Endothelial cell of umbilical vein (primary cell): ENCODE measurements around the gene SYNDIG1. TPM values are rescaled to one million over a fixed set of nuclear protein-coding genes. Genes with fewer than 3 reads are reported as not detected.

Source experiments
- BruUV-seq: library from RNA; stranded (reverse); fragments of 400-500 nt; replicated peaks from 2 replicates; lab custom pipeline; 2021; lab: Mats Ljungman, UMichigan
- CTCF ChIA-PET: fragments of 300-600, 350-600 bp; sonication (Branson Sonifier 250); formaldehyde crosslinking; loops from one replicate; lab custom pipeline; 2021; ENCODE audit warnings: antibody characterized with exemption, inconsistent platforms; lab: Charles Lee
- POLR2A ChIA-PET: fragments of 300-600, 350-600 bp; sonication (Branson Sonifier 250); formaldehyde crosslinking; loops from one replicate; lab custom pipeline; 2021; ENCODE audit warnings: antibody characterized with exemption, inconsistent platforms; lab: Charles Lee
- DNase-seq: peaks from one replicate; pipeline ENCODE4 v3.0.0-alpha.2; 2011; ENCODE audit warnings: low read depth, low spot score
- FAIRE-seq: peaks from 2 replicates; lab custom pipeline; 2011; peaks lifted over from hg19 to GRCh38; lab: Jason Lieb, UNC
- H2AFZ ChIP-seq: 2 replicates; pipeline ENCODE4 v1.6.0; 2012; ENCODE audit warnings: low read depth, low read length, control low read depth, inconsistent platforms
- H3K27ac ChIP-seq: 2 replicates; pipeline ENCODE4 v1.5.1; 2011; ENCODE audit warnings: low read depth, mild to moderate bottlenecking, control low read depth, low read length, moderate library complexity; ENCODE audit not compliant: insufficient read depth
- H3K27me3 ChIP-seq, 2 experiments: 2 replicates each; pipeline versions ENCODE4 v1.6.0 to v1.6.1; 2011; ENCODE audit warnings: low read length in 2 of 2, mixed read lengths in 1 of 2; ENCODE audit not compliant: control insufficient read depth in 2 of 2, insufficient read depth in 2 of 2
- H3K36me3 ChIP-seq, 2 experiments: 2 replicates in 1 of 2; 3 replicates in 1 of 2; pipeline ENCODE4 v1.5.1; 2011; ENCODE audit warnings: low read length in 2 of 2, mild to moderate bottlenecking in 1 of 2, moderate library complexity in 1 of 2; ENCODE audit not compliant: control insufficient read depth in 2 of 2, insufficient read depth in 2 of 2; ENCODE audit errors: extremely low read depth in 1 of 2
- H3K4me1 ChIP-seq: 3 replicates; pipeline ENCODE4 v1.5.1; 2011; ENCODE audit warnings: mild to moderate bottlenecking, low read length; ENCODE audit not compliant: control insufficient read depth, insufficient read depth; ENCODE audit errors: extremely low read depth
- H3K4me2 ChIP-seq: 2 replicates; pipeline ENCODE4 v1.6.1; 2011; ENCODE audit warnings: low read length, control low read depth, mixed read lengths; ENCODE audit not compliant: insufficient read depth
- H3K4me3 ChIP-seq, 3 experiments: fragments of 200-600 bp in 1 of 3; sonication (generic), shearing (Covaris generic) in 1 of 3; replicated peaks in 1 of 3; 2 replicates each; pipeline ENCODE4 v1.5.1; 2011 to 2016; ENCODE audit warnings: control low read depth in 3 of 3, low read length in 3 of 3, mild to moderate bottlenecking in 2 of 3, inconsistent platforms in 1 of 3, low read depth in 1 of 3, moderate library complexity in 1 of 3; ENCODE audit not compliant: insufficient read depth in 1 of 3
- H3K79me2 ChIP-seq: 2 replicates; pipeline ENCODE4 v1.6.0; 2012; ENCODE audit warnings: low read length, inconsistent platforms; ENCODE audit not compliant: control insufficient read depth, insufficient read depth
- H3K9ac ChIP-seq: replicated peaks from 2 replicates; pipeline ENCODE3; 2011; ENCODE audit warnings: low read length, control low read depth; ENCODE audit not compliant: insufficient read depth; ENCODE audit errors: extremely low read depth
- H3K9me1 ChIP-seq: replicated peaks from 3 replicates; pipeline ENCODE4 v1.6.0; 2011; ENCODE audit warnings: mild to moderate bottlenecking, low read length; ENCODE audit not compliant: control insufficient read depth, insufficient read depth; ENCODE audit errors: extremely low read depth
- H3K9me3 ChIP-seq: replicated peaks from 2 replicates; pipeline ENCODE4 v1.5.1; 2012; ENCODE audit warnings: low read length, inconsistent platforms; ENCODE audit not compliant: control insufficient read depth, insufficient read depth
- H4K20me1 ChIP-seq: replicated peaks from 2 replicates; pipeline ENCODE3; 2011; ENCODE audit warnings: mild to moderate bottlenecking, low read length; ENCODE audit not compliant: control insufficient read depth, insufficient read depth; ENCODE audit errors: extremely low read depth
- CTCF ChIP-seq, 2 donors: IDR thresholded peaks; 1 replicate in 1 of 2; 2 replicates in 1 of 2; pipeline ENCODE4 v1.5.1; 2011; ENCODE audit warnings: low read length in 2 of 2, mild to moderate bottlenecking in 2 of 2, moderate library complexity in 2 of 2, control low read depth in 1 of 2, inconsistent platforms in 1 of 2, low read depth in 1 of 2; ENCODE audit not compliant: insufficient read depth in 1 of 2; ENCODE audit errors: extremely low read depth in 1 of 2
- EZH2 ChIP-seq: IDR thresholded peaks from 2 replicates; pipeline ENCODE4 v1.6.1; 2012; ENCODE audit warnings: borderline replicate concordance, low read depth, mild to moderate bottlenecking, moderate library complexity, low read length, inconsistent platforms; ENCODE audit not compliant: severe bottlenecking
- FOS ChIP-seq: IDR thresholded peaks from 2 replicates; pipeline ENCODE4 v1.6.1; 2011; ENCODE audit warnings: mild to moderate bottlenecking, low read length, moderate library complexity, borderline replicate concordance; ENCODE audit not compliant: insufficient read depth
- GATA2 ChIP-seq: IDR thresholded peaks from 2 replicates; pipeline ENCODE4 v1.7.0; 2011; ENCODE audit warnings: low read depth, mild to moderate bottlenecking, moderate library complexity, mixed read lengths, low read length; ENCODE audit not compliant: insufficient read length, insufficient read depth
- JUN ChIP-seq: IDR thresholded peaks from 2 replicates; pipeline ENCODE4 v1.6.1; 2011; ENCODE audit warnings: borderline replicate concordance, low read depth; ENCODE audit not compliant: insufficient read length, insufficient read depth
- MAX ChIP-seq: IDR thresholded peaks from 2 replicates; pipeline ENCODE4 v1.6.1; 2011; ENCODE audit not compliant: insufficient read depth, insufficient read length
- MYC ChIP-seq: IDR thresholded peaks from one replicate; pipeline ENCODE4 v1.6.1; 2011; ENCODE audit warnings: mild to moderate bottlenecking, low read depth, low read length
- POLR2A ChIP-seq: IDR thresholded peaks from 2 replicates; pipeline ENCODE4 v1.6.1; 2012; ENCODE audit warnings: low read depth, mild to moderate bottlenecking, control low read depth, low read length
- POLR2AphosphoS5 ChIP-seq: IDR thresholded peaks from 2 replicates; pipeline ENCODE4 v1.6.1; 2012; ENCODE audit warnings: low read depth, mild to moderate bottlenecking, control low read depth, low read length, moderate library complexity; ENCODE audit not compliant: insufficient read depth
- dilution Hi-C: fragments of 300-500 bp; cut with MboI; formaldehyde crosslinking; loops from one replicate; pipeline ENCODE4 v1.15.0; 2019; ENCODE audit warnings: low sequenced_read_pairs; ENCODE audit not compliant: extremely low pct_ligation_motif_present
- intact Hi-C: fragments of 100-400 bp; cut with micrococcal nuclease; formaldehyde crosslinking; loops from one replicate; pipeline ENCODE4 v1.10.0; 2022
- polyA plus RNA-seq, 4 experiments: library from polyadenylated mRNA; depleted of rRNA in 3 of 4; stranded (reverse) in 3 of 4; unstranded in 1 of 4; fragments of >200 nt; gene quantifications; 2 replicates each; pipeline versions ENCODE4 v1.2.1 to v1.2.3, GENCODE V29; 2011 to 2012; ENCODE audit warnings: missing spikeins in 1 of 4
- total RNA-seq: library from RNA; stranded (reverse); gene quantifications from 2 replicates; pipeline ENCODE4 v1.2.3, GENCODE V29; 2021

SYNDIG1 gene
- total and polyA plus RNA-seq, 2 donors (not counting 3 experiments of a cell fraction or from before 2014, with no cell fraction given) = not detected

GRCh38 chr20:24615353-24615752 lies 145.9 kb downstream of the SYNDIG1 start:
- POLR2A ChIA-PET = no interaction called here
- dilution Hi-C loops = no loop called here

GRCh38 chr20:24616258-24617079 lies 147.0 kb downstream of the SYNDIG1 start:
- Histone ChIP-seq H3K9me3 (peaks cover 5% of the 10 kb centered on the region), H3K4me2 (no peak overlapping the region), H3K4me1 (no peaks in the 10 kb centered on the region), H3K9me1 (no peaks in the 10 kb centered on the region), H2AFZ (no peak overlapping the region), H3K9ac (no peak overlapping the region), H3K4me3 (no peak overlapping the region), H4K20me1 (no peaks in the 10 kb centered on the region), H3K36me3 (no peaks in the 10 kb centered on the region), H3K27ac (no peak overlapping the region), H3K27me3 (no peaks in the 10 kb centered on the region), H3K79me2 (no peaks in the 10 kb centered on the region)
- FAIRE-seq = no peak
- CTCF ChIA-PET = no interaction called here
- no peak for TF ChIP-seq POLR2A
- no peak for TF ChIP-seq MAX
- no peak for TF ChIP-seq EZH2
- no peak for TF ChIP-seq GATA2
- no peak for TF ChIP-seq CTCF (IDR thresholded peaks at IDR 0.05; ENCODE audit: extremely low read depth in 1 of 2, insufficient read depth in 1 of 2, low read depth in 1 of 2, low read length in 2 of 2)
- no peak for TF ChIP-seq POLR2AphosphoS5
- no peak for TF ChIP-seq FOS
- no peak for TF ChIP-seq JUN
- no peak for TF ChIP-seq MYC
- DNase-seq = no peak
- POLR2A ChIA-PET = no interaction called here
- intact Hi-C loops (no loop called here), dilution Hi-C loops (no loop called here)
- BruUV-seq = no TSS peak

More at GRCh38 chr20:24615353-24615752, 145.9 kb downstream of the SYNDIG1 start:
- no peak for TF ChIP-seq JUN
- no peak for TF ChIP-seq EZH2
- Histone ChIP-seq H3K79me2 (no peaks in the 10 kb centered on the region), H3K4me1 (no peaks in the 10 kb centered on the region), H3K9me3 (peaks cover 4% of the 10 kb centered on the region), H4K20me1 (no peaks in the 10 kb centered on the region), H3K27me3 (no peaks in the 10 kb centered on the region), H3K9ac (no peak overlapping the region), H2AFZ (no peak overlapping the region), H3K4me3 (no peak overlapping the region), H3K36me3 (no peaks in the 10 kb centered on the region), H3K9me1 (no peaks in the 10 kb centered on the region), H3K27ac (no peak overlapping the region), H3K4me2 (no peak overlapping the region)
- intact Hi-C loops = no loop called here
- DNase-seq = no peak
- no TSS peak for BruUV-seq
- CTCF ChIA-PET = no interaction called here
- FAIRE-seq = no peak
